GM12874 (cell line): Measurements from ENCODE around the gene ERO1A.

Experiments used
- TF ChIP-seq, protein P1 (sequence below): IDR thresholded peaks from 2 replicates; pipeline ENCODE4 v1.5.1; 2011; ENCODE audit warnings: low read depth, mild to moderate bottlenecking, control low read depth, low read length, moderate library complexity; ENCODE audit not compliant: insufficient read depth

ERO1A gene, protein sequence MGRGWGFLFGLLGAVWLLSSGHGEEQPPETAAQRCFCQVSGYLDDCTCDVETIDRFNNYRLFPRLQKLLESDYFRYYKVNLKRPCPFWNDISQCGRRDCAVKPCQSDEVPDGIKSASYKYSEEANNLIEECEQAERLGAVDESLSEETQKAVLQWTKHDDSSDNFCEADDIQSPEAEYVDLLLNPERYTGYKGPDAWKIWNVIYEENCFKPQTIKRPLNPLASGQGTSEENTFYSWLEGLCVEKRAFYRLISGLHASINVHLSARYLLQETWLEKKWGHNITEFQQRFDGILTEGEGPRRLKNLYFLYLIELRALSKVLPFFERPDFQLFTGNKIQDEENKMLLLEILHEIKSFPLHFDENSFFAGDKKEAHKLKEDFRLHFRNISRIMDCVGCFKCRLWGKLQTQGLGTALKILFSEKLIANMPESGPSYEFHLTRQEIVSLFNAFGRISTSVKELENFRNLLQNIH

DNA sequence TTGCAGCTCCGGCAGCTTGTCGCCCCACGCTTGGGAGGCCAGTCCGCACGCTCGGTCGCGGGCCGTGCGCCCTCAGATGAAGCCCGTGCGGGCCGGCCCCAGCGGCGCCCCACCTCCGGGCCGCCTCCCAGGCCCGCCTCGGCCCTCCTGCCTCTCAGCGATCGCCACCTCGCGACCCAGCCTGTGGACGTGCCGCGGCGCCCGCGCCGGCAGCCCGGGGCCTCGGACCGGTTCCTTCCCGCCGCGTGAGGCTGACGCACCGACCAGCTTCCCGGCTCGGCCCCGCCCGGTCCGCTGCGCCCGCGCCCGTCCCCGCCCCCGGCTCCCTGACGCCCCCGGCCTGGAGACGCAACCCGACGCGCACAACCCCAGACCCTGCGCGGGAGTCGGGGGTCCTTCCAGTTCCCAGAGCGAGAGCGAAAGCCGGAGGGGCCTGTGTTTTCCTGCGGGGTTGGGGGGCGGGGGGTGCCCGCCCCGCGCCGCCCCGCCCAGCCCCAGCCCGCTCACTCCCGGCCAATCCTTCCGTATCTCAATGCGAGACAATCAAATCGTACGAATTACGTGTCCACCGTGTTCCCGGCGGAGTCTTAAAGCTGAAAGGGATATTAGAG lies at the start of gene ERO1A:
Gene ERO1A (minus strand): TSS at position 78 of the 611 bp plus-strand sequence. CDS start 77 bp downstream, at position 1.
- TF ChIP-seq, protein P1, sequence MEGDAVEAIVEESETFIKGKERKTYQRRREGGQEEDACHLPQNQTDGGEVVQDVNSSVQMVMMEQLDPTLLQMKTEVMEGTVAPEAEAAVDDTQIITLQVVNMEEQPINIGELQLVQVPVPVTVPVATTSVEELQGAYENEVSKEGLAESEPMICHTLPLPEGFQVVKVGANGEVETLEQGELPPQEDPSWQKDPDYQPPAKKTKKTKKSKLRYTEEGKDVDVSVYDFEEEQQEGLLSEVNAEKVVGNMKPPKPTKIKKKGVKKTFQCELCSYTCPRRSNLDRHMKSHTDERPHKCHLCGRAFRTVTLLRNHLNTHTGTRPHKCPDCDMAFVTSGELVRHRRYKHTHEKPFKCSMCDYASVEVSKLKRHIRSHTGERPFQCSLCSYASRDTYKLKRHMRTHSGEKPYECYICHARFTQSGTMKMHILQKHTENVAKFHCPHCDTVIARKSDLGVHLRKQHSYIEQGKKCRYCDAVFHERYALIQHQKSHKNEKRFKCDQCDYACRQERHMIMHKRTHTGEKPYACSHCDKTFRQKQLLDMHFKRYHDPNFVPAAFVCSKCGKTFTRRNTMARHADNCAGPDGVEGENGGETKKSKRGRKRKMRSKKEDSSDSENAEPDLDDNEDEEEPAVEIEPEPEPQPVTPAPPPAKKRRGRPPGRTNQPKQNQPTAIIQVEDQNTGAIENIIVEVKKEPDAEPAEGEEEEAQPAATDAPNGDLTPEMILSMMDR, result no peak

DNA sequence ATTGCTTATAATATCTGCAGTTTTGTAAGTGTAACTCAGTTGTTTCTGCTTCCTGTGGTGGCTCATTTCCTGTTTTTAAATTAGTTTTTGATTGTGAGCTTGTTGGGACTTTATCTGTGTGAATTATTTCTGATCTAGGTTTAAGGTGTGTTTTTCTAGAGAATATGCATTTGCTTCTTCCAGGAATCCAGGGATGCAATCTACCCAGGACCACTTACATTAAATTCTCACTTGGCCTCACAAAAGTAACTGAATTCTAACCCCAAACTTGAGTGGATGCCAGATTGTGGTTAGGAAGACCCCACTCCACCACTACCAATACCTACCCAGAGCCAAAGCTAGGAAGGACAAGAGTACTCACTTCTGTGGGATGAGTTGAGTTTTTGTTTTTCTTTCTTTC lies 46.5 kb upstream of the ERO1A start:
- TF ChIP-seq, protein P1, result no peak

DNA sequence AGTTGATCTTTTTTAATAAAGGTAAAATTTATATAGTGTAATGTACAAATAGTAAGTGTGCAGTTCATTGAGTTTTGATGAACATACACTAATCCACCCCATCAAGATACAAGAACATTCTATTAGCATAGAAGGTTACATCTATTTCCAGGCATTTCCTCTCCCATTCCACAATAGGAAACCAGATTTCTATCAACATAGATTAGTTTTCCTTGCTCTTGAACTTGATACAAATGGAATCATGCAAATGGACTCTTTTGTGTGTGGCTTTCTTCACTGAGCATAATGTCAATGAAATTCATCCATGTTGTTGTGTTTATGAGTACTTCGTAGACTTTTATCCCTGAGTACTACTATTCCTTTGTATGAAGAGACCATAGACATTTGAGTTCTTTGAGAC lies 45.4 kb upstream of the ERO1A start:
- TF ChIP-seq, protein P1, result no peak

DNA sequence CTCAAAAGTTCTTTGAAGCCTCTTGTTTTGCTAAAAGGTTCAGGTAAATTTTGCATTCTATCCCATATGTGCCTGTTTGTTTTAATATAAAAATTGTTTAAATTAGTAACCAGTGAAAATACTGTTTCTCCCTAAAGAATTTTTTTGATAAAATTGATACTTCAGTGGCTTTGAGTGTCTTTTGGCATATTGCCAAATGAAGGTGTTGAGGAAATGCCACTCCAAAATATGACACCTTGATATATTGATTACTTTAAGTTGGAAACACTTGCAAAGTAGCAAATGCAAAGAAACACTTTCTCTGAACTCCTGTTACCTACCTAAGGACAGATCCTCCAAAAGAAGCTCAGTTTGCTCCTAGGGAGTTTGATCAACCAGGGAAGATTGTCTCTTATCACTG lies 43.1 kb upstream of the ERO1A start:
- TF ChIP-seq, protein P1, result no peak

DNA sequence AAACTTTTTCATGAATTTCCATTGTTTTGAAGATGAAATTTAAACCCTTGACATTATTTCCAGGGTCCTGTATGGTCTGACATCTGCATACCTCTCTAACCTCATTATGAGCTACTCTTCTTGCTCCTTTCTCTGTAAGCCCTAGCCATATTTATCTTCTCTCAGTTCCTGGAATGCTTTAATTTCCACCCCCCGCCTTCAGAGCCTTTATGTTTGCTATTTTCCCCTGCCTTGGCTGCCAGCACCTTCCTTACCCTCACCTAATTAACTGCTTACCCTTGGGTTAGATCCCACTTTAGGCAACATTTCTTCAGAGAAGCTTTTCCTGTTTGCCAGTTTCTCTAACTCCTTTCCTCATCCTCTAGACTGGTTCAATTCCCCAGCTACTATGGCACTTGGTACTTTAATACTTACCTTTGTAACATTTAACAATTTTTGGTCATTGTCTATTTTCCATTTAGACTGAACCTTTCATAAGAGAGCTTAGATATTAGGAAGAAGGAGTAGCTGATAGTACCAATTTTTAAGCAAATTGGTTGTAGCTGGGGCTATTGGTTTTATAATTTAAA lies 40.6 kb upstream of the ERO1A start:
- TF ChIP-seq, protein P1, result no peak

DNA sequence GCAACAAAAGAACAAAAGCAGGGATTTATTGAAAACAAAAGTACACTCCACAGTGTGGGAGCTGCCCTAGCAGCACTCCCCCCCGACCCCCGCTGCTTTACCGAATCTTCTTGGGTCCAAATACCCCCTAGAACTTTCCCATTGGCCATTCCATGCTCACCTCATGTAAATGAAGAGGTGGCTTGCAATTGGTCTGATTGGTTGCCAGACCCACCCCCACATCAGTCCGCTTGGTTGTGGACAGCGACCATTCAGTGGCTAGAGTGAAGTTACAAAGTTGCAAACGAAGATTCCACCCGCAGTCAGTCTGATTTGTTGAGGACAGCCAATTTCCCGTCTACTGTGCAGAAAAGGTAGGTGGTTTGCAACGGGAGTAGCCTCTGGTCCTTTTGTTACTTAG lies 38.5 kb upstream of the ERO1A start:
- TF ChIP-seq, protein P1, result no peak

DNA sequence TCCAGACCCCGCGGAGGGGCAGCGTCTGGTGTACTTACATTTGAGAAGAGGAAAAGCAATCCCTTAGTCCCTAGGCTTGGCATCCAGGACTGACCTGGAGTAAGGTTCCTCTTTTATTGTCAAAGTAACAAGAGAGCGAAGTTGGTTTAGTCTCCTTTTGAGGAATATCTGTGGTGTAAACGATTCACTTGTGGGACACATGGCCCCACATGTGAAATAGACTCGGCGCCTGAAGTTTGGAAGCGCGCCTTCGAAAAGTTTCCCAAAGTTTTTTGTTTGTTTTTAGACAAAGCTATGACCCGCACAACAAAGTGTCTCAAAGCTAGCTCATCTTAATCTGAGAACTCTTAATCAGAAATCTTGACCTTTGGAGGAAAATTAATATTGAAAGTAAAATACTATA lies 35.4 kb upstream of the ERO1A start:
- TF ChIP-seq, protein P1, result no peak
